Coronary artery (tissue), 2 donors: ENCODE measurements around the gene CSGALNACT2.

ENCODE experiments used
- DNase-seq: peaks from one replicate; pipeline ENCODE4 v3.0.0-alpha.2; 2017; ENCODE audit warnings: low spot score
- H3K27ac ChIP-seq, 2 donors: fragments of 200-600 bp; sonication (generic); one replicate each; pipeline ENCODE4 v1.5.1; 2016 to 2019
- H3K4me3 ChIP-seq: fragments of 200-600 bp; sonication (generic); 2 replicates; pipeline ENCODE4 v1.5.1; 2016; ENCODE audit warnings: mild to moderate bottlenecking, moderate library complexity
- TF ChIP-seq, protein P1 (sequence below): fragments of 200-600 bp; sonication (generic); IDR thresholded peaks from one replicate; pipeline ENCODE4 v1.5.1; 2019; ENCODE audit warnings: antibody characterized with exemption

CSGALNACT2 gene

DNA sequence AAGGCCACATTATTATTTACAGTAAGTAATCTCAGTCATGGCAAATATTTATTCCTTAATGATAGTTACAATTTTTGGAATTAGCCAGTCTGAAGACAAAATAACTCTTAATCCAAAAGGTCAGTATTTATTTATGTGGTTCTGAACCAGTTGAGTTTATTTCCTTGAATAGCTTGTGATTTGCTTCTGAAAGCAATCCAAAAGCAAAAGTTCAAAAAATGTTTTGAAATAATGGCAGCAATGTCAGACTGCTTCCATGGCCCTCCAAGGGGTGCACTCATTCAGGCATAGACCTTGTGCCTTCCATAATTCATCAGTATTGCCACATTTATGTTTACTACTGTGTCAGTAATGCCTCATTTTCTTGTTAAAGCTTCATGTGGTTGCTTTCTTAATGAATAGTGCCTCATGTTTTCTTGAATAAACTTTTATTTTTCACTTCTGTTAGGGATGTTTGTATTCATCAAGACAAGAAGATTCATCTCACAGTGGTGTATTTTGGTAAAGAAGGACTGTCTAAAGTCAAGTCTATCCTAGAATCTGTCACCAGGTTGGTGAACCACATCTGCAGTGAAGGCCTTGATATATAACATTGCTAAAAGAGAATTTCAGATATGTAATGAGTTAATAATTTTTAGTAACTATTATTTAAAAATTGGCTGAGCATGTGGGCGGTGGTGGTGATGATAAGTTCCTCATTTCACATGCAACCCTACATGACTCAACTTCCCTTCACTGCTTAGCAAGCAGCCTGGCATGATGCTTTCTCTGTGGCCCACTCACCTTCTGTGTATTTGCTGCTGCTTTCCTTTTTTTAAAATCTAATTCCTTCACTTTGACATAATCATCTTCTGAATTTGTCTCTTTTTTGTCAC lies 22.0 kb downstream of the CSGALNACT2 start:
- no peak overlapping the region for H3K4me3 ChIP-seq
- H3K27ac ChIP-seq, result no peak overlapping the region
- TF ChIP-seq, protein P1, sequence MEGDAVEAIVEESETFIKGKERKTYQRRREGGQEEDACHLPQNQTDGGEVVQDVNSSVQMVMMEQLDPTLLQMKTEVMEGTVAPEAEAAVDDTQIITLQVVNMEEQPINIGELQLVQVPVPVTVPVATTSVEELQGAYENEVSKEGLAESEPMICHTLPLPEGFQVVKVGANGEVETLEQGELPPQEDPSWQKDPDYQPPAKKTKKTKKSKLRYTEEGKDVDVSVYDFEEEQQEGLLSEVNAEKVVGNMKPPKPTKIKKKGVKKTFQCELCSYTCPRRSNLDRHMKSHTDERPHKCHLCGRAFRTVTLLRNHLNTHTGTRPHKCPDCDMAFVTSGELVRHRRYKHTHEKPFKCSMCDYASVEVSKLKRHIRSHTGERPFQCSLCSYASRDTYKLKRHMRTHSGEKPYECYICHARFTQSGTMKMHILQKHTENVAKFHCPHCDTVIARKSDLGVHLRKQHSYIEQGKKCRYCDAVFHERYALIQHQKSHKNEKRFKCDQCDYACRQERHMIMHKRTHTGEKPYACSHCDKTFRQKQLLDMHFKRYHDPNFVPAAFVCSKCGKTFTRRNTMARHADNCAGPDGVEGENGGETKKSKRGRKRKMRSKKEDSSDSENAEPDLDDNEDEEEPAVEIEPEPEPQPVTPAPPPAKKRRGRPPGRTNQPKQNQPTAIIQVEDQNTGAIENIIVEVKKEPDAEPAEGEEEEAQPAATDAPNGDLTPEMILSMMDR, result no peak
- DNase-seq, result no peak

DNA sequence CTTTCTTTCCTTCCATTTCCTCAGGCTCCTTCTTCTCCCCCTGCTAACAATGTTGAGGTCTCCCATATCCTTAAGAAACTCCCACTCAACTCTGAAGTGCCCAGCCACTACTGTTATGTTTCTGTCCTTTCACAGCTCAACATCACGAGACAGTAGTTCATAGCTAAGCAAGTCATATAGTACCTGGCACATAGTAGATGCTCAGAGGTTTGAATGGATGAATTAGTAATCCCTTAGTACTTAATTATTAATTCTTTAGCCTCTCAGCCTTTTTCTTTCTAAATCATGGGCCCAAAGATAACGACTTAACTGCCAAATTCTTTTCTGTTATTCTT lies 22.6 kb downstream of the CSGALNACT2 start:
- DNase-seq, result no peak
- no peak overlapping the region for H3K27ac ChIP-seq
- TF ChIP-seq, protein P1, result no peak
- no peak overlapping the region for H3K4me3 ChIP-seq

DNA sequence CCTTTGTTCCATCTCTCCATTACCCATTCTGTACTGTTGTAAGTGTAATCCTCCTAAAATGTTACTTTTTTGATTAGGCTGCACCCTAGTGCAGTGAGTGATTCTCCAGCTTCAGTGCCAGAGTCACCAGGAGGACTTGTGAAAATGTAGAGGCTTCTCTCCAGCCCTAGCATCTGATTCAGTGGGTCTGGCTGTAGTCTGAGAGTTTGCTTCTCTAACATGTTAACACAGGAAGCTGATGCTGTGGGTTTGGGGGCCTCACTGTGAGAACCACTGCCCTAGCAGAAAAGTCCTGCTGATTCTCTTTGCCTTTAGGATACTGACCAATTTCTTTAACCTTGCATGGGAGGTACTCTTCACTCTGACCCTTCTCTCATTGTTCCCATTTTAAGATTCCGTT lies 24.4 kb downstream of the CSGALNACT2 start:
- no peak overlapping the region for H3K4me3 ChIP-seq
- TF ChIP-seq, protein P1, result no peak
- no peak overlapping the region for H3K27ac ChIP-seq
- DNase-seq, result no peak

DNA sequence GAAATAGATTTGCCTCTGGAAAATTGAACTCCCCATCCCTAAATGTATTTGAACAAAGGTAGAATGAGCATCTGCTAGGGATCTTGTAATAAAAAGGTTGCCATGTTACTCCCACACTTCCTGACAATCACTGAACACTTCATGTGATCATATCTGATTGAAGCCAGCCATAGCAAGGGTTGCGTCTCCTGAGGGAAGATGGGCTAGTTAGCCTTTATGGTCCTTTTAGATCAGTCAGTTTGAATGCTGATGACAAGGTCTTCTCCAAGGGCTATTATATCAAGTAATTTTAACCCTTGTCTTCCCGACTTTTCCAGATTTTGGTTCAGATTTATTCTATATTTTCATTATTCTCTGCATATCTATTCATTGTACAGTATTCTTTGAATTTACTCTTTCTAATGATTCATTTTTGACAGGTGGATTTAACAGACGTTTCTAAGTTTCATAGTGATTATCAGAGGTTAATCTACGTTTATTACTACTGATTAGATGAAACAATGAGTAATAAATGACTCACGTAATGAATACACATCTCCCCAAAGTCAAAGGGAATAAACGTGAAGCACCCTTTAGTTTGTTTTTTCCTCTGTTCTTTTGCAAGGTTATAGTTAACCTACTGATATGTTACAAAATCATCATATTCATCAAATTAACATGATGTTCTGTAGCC lies 28.1 kb downstream of the CSGALNACT2 start:
- Histone ChIP-seq H3K27ac (no peak overlapping the region), H3K4me3 (no peak overlapping the region)
- TF ChIP-seq, protein P1, result no peak
- no peak for DNase-seq

DNA sequence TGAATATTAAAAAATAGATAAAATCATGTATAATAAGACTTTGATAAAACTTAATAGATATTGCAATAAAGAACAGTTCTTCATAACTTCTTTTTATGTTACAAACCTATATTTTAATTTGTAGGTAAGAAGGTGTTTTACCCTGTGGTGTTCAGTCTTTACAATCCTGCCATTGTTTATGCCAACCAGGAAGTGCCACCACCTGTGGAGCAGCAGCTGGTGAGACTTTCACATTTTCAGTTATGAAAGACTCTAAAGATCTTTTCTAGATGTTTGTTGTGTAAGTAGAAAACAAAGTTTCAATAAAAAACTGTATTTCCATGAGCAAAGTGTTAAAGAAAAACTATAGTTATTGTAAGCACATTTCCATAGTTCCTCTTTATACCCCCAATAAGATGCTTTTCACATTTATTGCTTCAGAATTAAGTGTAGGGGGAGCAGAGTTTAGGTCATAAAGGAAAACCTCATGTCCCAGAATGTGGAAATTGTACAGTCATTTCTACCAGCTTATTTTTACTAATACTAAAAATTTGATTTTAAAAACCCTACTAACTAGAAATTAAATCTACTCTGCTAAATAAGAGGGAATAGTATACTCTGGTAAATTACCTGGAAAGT lies 28.7 kb downstream of the CSGALNACT2 start:
- TF ChIP-seq, protein P1, result no peak
- H3K27ac ChIP-seq, result no peak overlapping the region
- no peak overlapping the region for H3K4me3 ChIP-seq
- DNase-seq, result no peak

DNA sequence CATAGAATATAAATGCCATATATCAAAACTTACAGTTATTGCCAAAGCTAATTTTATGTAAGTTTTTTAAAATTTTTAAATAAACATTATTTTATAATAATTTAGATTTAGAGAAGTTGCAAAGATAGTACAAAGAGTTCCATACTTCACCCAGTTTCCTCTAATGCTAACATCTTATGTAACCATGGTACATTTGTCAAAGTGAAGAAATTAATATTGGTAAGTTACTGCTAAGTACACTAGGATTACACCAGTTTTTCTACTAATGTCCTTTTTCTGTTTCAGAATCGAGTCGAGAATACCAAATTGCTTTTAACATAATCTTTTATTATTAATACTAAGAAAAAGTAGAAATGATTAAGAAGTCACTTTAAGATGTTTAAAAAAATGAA lies 29.2 kb downstream of the CSGALNACT2 start:
- TF ChIP-seq, protein P1, result no peak
- H3K27ac ChIP-seq, result no peak overlapping the region
- H3K4me3 ChIP-seq, result no peak overlapping the region
- DNase-seq, result no peak
